ENCODE measurements around the gene ZNF580.
A peak's percentile ranks its signal among the peaks of the same experiment; 100 is the strongest.

The ZNF580 gene

DNA sequence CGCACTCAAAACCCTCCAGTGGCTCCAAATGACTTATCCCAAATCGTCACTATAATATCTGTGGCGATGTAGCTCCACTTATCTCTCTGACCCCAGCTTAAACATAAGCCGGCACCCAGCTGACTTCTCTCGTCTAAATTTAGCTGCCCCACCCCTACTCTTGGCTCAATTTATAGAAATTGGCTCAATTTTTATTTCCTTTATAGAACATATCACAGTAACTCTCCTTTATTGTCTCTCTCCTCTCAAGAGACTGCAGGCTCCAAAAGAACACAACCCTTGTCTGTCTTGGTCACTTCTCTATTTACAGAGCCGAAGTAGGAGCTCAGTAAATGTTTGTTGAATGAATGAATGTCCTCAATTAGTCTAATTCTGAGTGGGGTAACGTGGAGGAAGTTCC lies 17.2 kb upstream of the ZNF580 start:
- no peak for DNase-seq (ENCODE audit: insufficient read length, low spot score)
- FAIRE-seq = no peak

GRCh38 chr19:55624109-55625003 lies 16.4 kb upstream of the ZNF580 start, which contains the start of gene ZNF784:
Gene ZNF784 (minus strand): TSS chr19:55624566. CDS start chr19:55624561, 5 bp downstream.
- DNase-seq (ENCODE audit: insufficient read length, low spot score) = peak; percentile 98
- peak; percentile 70 for TF ChIP-seq POLR2A (IDR thresholded peaks at IDR 0.05; ENCODE audit: low read depth, low read length)
- no peak for FAIRE-seq

More for the DNA sequence above, 17.2 kb upstream of the ZNF580 start:
- no peak for TF ChIP-seq POLR2A (IDR thresholded peaks at IDR 0.05; ENCODE audit: low read depth, low read length)

DNA sequence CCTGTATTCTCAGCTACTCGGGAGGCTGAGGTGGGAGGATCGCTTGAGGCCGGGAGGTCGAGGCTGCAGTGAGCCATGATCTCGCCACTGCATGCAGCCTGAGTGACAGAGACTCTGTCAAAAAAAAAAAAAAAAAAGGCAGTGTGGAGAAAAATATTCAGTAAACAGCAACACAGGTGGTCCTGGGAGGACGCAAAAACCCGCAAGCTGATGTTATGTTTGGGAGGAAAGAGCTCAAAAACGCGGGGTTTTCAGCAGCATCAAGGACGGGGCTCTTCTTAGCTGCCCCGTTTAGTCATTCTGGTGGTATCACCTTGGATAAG lies 15.8 kb upstream of the ZNF580 start:
- FAIRE-seq (no peak), DNase-seq (ENCODE audit: insufficient read length, low spot score) (no peak)
- no peak for TF ChIP-seq POLR2A (IDR thresholded peaks at IDR 0.05; ENCODE audit: low read depth, low read length)

DNA sequence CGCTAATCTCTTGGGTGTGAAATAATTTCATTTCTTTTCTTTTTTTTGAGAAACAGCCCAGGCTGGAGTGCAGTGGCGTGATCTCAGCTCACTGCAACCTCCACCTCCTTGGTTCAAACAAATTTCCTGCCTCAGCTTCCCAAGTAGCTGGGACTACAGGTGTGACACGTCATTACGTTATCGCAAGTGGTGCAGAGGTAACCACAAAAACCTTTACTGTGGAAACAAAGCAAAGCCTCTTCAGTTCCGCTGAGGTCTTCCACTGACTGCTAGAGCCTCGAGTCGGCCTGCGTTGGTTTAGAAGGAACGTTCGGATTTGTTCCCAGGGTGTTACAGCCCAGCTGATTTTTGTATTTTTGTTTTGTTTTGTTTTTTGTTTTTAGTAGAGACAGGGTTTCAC lies 14.5 kb upstream of the ZNF580 start:
- DNase-seq (ENCODE audit: insufficient read length, low spot score) = no peak
- TF ChIP-seq POLR2A (IDR thresholded peaks at IDR 0.05; ENCODE audit: low read depth, low read length) = no peak
- no peak for FAIRE-seq

- peak; percentile 86 for DNase-seq (ENCODE audit: insufficient read length, low spot score)
- TF ChIP-seq POLR2A (IDR thresholded peaks at IDR 0.05; ENCODE audit: low read depth, low read length) = no peak
- no peak for FAIRE-seq
These were observed 8.4 kb upstream of the ZNF580 start for GRCh38 chr19:55632463-55632834.

DNA sequence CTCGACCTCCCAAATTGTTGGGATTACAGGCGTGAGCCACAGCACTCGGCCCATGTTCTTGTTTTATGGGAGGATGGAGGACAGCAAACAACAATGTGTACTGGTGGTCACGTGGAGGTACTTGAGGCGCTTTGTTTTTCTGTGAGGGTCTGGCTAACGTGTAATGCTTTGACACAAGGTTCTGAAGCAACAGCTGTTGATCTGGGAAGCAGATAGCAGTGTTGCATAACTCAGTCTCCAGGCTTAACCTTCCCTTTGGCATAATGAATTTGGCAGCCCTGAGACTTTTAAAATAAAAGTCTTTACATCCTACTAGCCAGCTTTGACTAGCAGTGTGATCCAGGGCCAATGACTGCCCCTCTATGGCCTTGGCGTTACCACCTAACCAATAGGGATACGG lies 6.9 kb upstream of the ZNF580 start:
- FAIRE-seq (no peak), DNase-seq (ENCODE audit: insufficient read length, low spot score) (no peak)
- TF ChIP-seq POLR2A (IDR thresholded peaks at IDR 0.05; ENCODE audit: low read depth, low read length) = no peak

GRCh38 chr19:55635334-55635717 lies 5.5 kb upstream of the ZNF580 start:
- TF ChIP-seq POLR2A (IDR thresholded peaks at IDR 0.05; ENCODE audit: low read depth, low read length) = no peak
- DNase-seq (ENCODE audit: insufficient read length, low spot score) = no peak
- no peak for FAIRE-seq

DNA sequence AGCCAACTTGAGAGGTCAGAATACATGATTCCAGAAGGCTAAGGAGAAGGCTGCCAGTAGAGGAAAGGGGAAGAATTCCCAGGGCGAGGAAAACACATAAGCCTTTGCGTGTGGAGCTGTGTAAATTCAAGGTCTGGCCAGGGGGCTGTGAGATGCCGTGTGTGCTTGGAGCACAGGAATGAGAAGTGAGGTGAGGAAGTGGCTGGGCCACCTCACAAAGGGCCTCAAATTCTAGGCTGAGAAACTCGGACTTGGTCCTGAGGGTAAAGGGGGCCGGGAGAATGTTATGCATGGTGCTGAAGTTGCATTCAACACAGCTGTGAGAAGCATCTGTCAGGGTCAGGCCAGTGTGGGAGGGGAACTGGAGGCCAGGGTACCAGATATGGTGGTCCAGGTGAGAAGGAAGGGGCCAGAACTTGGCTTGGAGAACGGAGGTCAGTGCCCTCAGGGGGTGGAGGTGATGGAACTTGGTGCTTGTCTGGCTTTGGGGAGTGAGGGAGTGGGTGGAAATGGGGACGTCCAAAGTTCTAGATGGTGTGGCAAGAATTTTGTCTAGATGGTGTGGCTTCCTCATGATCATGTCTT lies 4.9 kb upstream of the ZNF580 start:
- DNase-seq (ENCODE audit: insufficient read length, low spot score) = no peak
- no peak for FAIRE-seq
- no peak for TF ChIP-seq POLR2A (IDR thresholded peaks at IDR 0.05; ENCODE audit: low read depth, low read length)

DNA sequence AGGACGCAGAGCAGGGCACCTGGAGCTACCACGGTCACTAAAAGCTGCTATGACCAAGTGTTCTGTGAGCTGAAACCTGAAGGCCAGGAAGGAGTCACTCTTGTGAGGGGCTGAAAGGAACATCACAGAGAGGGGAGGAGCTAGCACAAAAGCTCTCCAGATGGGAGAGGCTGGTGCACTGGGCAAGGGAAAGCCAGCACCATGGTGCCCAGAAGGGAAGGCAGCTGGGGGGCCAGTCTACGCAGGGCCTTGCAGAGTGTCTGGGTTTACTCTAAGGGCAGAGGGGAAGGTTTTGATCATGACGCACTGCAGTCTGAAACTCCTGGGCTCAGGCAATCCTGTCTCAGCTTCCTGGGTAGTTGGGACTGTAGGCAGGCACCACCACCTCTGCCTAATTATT lies 4.1 kb upstream of the ZNF580 start:
- no peak for TF ChIP-seq POLR2A (IDR thresholded peaks at IDR 0.05; ENCODE audit: low read depth, low read length)
- DNase-seq (ENCODE audit: insufficient read length, low spot score) = no peak
- FAIRE-seq = no peak

DNA sequence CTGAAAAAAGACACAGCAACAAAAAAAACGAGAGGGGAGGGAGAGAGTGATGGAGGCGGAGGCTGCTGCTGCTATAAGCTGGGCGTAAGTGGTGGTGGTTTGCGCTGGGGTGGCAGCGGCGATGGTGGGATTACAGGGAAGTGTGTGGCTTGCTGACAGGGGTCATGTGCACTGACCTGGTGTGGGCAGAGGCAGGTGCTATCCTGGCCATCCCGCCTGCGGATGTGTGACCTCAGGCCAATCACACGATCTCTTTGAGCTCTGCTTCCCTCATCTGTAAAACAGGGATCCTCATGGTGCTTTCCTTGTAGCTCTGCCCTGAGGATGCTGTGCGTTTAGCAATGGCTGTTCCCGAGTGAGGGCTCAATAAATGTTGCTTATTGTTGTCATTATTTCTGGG lies 3.3 kb upstream of the ZNF580 start:
- FAIRE-seq = no peak
- no peak for DNase-seq (ENCODE audit: insufficient read length, low spot score)
- no peak for TF ChIP-seq POLR2A (IDR thresholded peaks at IDR 0.05; ENCODE audit: low read depth, low read length)

GRCh38 chr19:55638864-55639359 lies 1.9 kb upstream of the ZNF580 start:
- no peak for DNase-seq (ENCODE audit: insufficient read length, low spot score)
- FAIRE-seq = no peak
- TF ChIP-seq POLR2A (IDR thresholded peaks at IDR 0.05; ENCODE audit: low read depth, low read length) = no peak

DNA sequence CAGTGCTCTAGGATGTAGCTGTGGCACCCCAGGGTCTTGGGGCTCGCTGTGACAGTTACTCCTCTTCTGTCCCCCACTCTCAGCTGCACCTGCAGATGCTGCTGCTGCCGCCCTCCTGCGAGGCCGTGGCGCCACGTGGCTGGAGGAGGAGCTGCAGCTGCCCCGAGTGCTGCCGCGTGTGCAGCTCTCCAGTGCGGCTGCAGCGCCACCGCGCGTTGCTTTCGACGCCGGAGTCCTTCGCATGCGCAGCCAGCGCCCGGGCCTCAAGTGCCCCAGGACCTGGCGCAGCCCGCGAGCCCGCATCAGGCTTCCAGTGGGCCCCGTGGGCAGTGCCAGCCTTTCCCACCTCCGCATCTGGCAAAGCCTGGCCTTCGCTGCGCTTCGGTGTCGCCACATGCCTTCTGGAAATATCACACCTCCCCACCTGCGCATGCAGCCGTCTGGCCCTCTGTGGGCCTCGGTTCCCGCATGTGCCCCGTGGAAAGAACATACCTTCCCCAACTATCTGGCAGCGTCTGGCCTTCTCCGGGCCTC lies 692 bp upstream of the ZNF580 start:
- no peak for DNase-seq (ENCODE audit: insufficient read length, low spot score)
- no peak for FAIRE-seq
- peak; percentile 35; the same call in 1 of the 2 replicates for TF ChIP-seq POLR2A (IDR thresholded peaks at IDR 0.05; ENCODE audit: low read depth, low read length)

DNA sequence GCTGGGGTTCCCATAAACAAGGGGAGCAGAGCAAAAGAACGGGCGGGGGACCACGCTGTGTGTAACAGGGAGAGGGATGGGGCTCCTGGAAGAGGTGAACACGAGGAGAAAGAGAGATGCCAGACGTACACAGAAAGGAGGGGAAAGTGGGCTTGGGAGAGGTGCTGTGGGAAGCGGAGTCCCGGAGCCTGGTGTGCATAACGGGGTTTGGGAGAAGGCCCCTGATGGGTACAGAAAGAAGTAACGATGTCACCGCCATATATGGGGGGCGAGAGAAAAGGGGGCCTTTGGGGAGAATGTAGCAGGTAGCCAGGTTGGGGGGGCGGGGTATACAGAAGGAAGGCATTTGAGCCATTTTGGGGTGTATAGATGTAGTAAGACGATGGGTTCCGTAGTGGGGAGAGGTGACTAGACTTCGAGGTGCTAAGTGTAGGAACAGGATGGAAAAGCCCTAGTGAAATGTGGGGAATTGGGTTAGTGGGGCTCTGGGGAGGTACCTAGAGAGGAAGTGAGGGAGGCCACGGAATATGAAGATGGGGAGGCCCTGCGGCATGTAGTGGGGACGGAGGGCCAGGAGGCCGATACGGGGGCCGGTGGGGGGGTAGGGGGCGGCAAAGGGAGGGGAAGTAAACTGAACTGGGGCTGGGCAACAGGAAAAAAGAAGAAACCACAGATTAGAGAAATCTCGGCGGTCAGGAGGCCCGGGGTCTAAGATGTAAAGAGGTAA lies 787 bp downstream of the ZNF580 start:
- DNase-seq (ENCODE audit: insufficient read length, low spot score) = peak; percentile 95
- peak; percentile 7; the same call in 1 of the 2 replicates for TF ChIP-seq POLR2A (IDR thresholded peaks at IDR 0.05; ENCODE audit: low read depth, low read length)
- no peak for FAIRE-seq

Data from H54 (cell line).